GM19397 (cell line): ENCODE data around the gene SYNE1.
"Not testable (repeated sequence)": the region's sequence is repeated elsewhere in the genome, so short reads cannot be mapped to it uniquely, and the experiment has no call there.

ENCODE experiments used
- ATAC-seq: cut with Tn5 transposase; IDR thresholded peaks from one replicate; pipeline ENCODE4 v1.9.1; 2021; ENCODE audit warnings: mild to moderate bottlenecking, moderate library complexity; ENCODE audit not compliant: unreplicated experiment

SYNE1 gene

GRCh38 chr6:152151920-152152319 is 485.2 kb downstream of the SYNE1 start:
- no peak for ATAC-seq

- no peak for ATAC-seq
Measured at GRCh38 chr6:152150196-152150595, 487.0 kb downstream of the SYNE1 start.

- ATAC-seq, result no peak
Measured at GRCh38 chr6:152148412-152148811, 488.8 kb downstream of the SYNE1 start.

- no peak for ATAC-seq
Measured at GRCh38 chr6:152147269-152147668, 489.9 kb downstream of the SYNE1 start.

GRCh38 chr6:152146385-152146784 is 490.8 kb downstream of the SYNE1 start:
- ATAC-seq, result no peak

GRCh38 chr6:152143359-152143758 is 493.8 kb downstream of the SYNE1 start:
- no peak for ATAC-seq

- no peak for ATAC-seq
Measured at GRCh38 chr6:152142105-152142504, 495.1 kb downstream of the SYNE1 start.

- not testable (repeated sequence) for ATAC-seq
Measured at GRCh38 chr6:152138344-152138743, 498.8 kb downstream of the SYNE1 start.

- ATAC-seq, result no peak
Measured at GRCh38 chr6:152136449-152136825, 500.7 kb downstream of the SYNE1 start.

- no peak for ATAC-seq
Measured at GRCh38 chr6:152135755-152136448, 501.3 kb downstream of the SYNE1 start.

- ATAC-seq, result no peak
Measured at GRCh38 chr6:152130441-152130840, 506.7 kb downstream of the SYNE1 start.

- no peak for ATAC-seq
Measured at GRCh38 chr6:152129691-152130151, 507.4 kb downstream of the SYNE1 start.

- no peak for ATAC-seq
Measured at GRCh38 chr6:152127432-152128165, 509.6 kb downstream of the SYNE1 start.

GRCh38 chr6:152124429-152125074 is 512.6 kb downstream of the SYNE1 start:
- ATAC-seq, result no peak

GRCh38 chr6:152123076-152123475 is 514.1 kb downstream of the SYNE1 start:
- no peak for ATAC-seq

- ATAC-seq, result no peak
Measured at GRCh38 chr6:152122434-152122833, 514.7 kb downstream of the SYNE1 start.

GRCh38 chr6:152121910-152122309 is 515.3 kb downstream of the SYNE1 start:
- no peak for ATAC-seq

- ATAC-seq, result no peak
Measured at GRCh38 chr6:152119831-152120230, 517.3 kb downstream of the SYNE1 start.

- ATAC-seq, result no peak
Measured at GRCh38 chr6:152118678-152119077, 518.5 kb downstream of the SYNE1 start.

- no peak for ATAC-seq
Measured at GRCh38 chr6:152118224-152118623, 518.9 kb downstream of the SYNE1 start.

- ATAC-seq, result peak; percentile 52
Measured at GRCh38 chr6:152117156-152118133, 519.7 kb downstream of the SYNE1 start.
